HG03439 (cell line): ENCODE measurements around the gene PFKFB3.
"Not testable (repeated sequence)": the region's sequence is repeated elsewhere in the genome, so short reads cannot be mapped to it uniquely, and the experiment has no call there.

ENCODE experiments used
- ATAC-seq: cut with Tn5 transposase; IDR thresholded peaks from one replicate; pipeline ENCODE4 v1.9.1; 2021; ENCODE audit warnings: mild to moderate bottlenecking, moderate library complexity; ENCODE audit not compliant: unreplicated experiment

Gene PFKFB3

GRCh38 chr10:6177880-6178281, 24.9 kb upstream of the PFKFB3 start:
- ATAC-seq: no peak

GRCh38 chr10:6178581-6178980, 24.2 kb upstream of the PFKFB3 start:
- ATAC-seq: no peak

GRCh38 chr10:6179078-6179477, 23.7 kb upstream of the PFKFB3 start:
- ATAC-seq: no peak

- no peak for ATAC-seq
These were observed 22.1 kb upstream of the PFKFB3 start for GRCh38 chr10:6180480-6181110.

GRCh38 chr10:6181249-6181648, 21.5 kb upstream of the PFKFB3 start:
- ATAC-seq: no peak

- ATAC-seq: no peak
These were observed 20.2 kb upstream of the PFKFB3 start for GRCh38 chr10:6182454-6183098.

GRCh38 chr10:6185039-6185716, 17.6 kb upstream of the PFKFB3 start:
- no peak for ATAC-seq

- ATAC-seq: no peak
These were observed 15.9 kb upstream of the PFKFB3 start for GRCh38 chr10:6186894-6187256.

GRCh38 chr10:6187278-6187677, 15.5 kb upstream of the PFKFB3 start:
- no peak for ATAC-seq

- ATAC-seq: not testable (repeated sequence)
These were observed 12.7 kb upstream of the PFKFB3 start for GRCh38 chr10:6190033-6190432.

- ATAC-seq: no peak
These were observed 11.6 kb upstream of the PFKFB3 start for GRCh38 chr10:6191147-6191546.

- no peak for ATAC-seq
These were observed 11.2 kb upstream of the PFKFB3 start for GRCh38 chr10:6191569-6191968.

- ATAC-seq: not testable (repeated sequence)
These were observed 9.4 kb upstream of the PFKFB3 start for GRCh38 chr10:6193342-6193741.

- ATAC-seq: no peak
These were observed 8.4 kb upstream of the PFKFB3 start for GRCh38 chr10:6194311-6194710.

GRCh38 chr10:6195376-6195775, 7.4 kb upstream of the PFKFB3 start:
- ATAC-seq: no peak

GRCh38 chr10:6195846-6196245, 6.9 kb upstream of the PFKFB3 start:
- ATAC-seq: no peak

GRCh38 chr10:6196524-6196923, 6.2 kb upstream of the PFKFB3 start:
- ATAC-seq: not testable (repeated sequence)

- no peak for ATAC-seq
These were observed 5.4 kb upstream of the PFKFB3 start for GRCh38 chr10:6197321-6197720.

GRCh38 chr10:6198171-6198570, 4.6 kb upstream of the PFKFB3 start:
- ATAC-seq: no peak

GRCh38 chr10:6199131-6199733, 3.5 kb upstream of the PFKFB3 start:
- no peak for ATAC-seq

- no peak for ATAC-seq
These were observed 2.3 kb upstream of the PFKFB3 start for GRCh38 chr10:6200440-6200733.
